HepG2 (cell line): ENCODE results near the gene NOM1. TPM values are rescaled to one million over a fixed set of nuclear protein-coding genes. Genes with fewer than 3 reads are reported as not detected.

ENCODE experiments used
- SOX13 ChIP-seq, 3 experiments: fragments of 450-650 bp in 1 of 3; sonication (generic) in 1 of 3; formaldehyde crosslinking in 1 of 3; IDR thresholded peaks in 2 of 3; conservative IDR thresholded peaks in 1 of 3; 2 replicates each; pipeline versions ENCODE4 v1.5.0 to v1.6.1; 2016 to 2020; ENCODE audit warnings: antibody characterized with exemption in 1 of 3, mild to moderate bottlenecking in 1 of 3, missing compliant biosample characterization in 1 of 3, missing genetic modification reagents in 1 of 3, moderate library complexity in 1 of 3
- SRSF4 ChIP-seq: fragments of 200-400 bp; formaldehyde crosslinking; IDR thresholded peaks from one replicate; pipeline ENCODE4 v1.6.1; 2018; ENCODE audit warnings: mild to moderate bottlenecking, low read depth, low read length, moderate library complexity; ENCODE audit not compliant: poor library complexity, severe bottlenecking
- SRY ChIP-seq: sonication (generic); formaldehyde crosslinking; IDR thresholded peaks from 2 replicates; pipeline ENCODE4 v1.8.0; 2022; ENCODE audit warnings: mild to moderate bottlenecking, missing genetic modification reagents
- TEAD3 ChIP-seq: optimal IDR thresholded peaks from 2 replicates; pipeline ENCODE3; 2016; ENCODE audit warnings: borderline replicate concordance
- U2AF1 ChIP-seq: fragments of 200-400 bp; formaldehyde crosslinking; optimal IDR thresholded peaks from 2 replicates; pipeline ENCODE3; 2017; ENCODE audit warnings: mild to moderate bottlenecking, low read depth, low read length
- ZBTB1 ChIP-seq: sonication (generic); formaldehyde crosslinking; IDR thresholded peaks from 2 replicates; pipeline ENCODE4 v1.4.0; 2020; ENCODE audit warnings: missing genetic modification reagents, borderline replicate concordance
- ZFP36L1 ChIP-seq: sonication (generic); formaldehyde crosslinking; IDR thresholded peaks from 2 replicates; pipeline ENCODE4 v1.8.0; 2022; ENCODE audit warnings: mild to moderate bottlenecking, missing genetic modification reagents, moderate library complexity
- ZNF337 ChIP-seq: sonication (generic); formaldehyde crosslinking; IDR thresholded peaks from 2 replicates; pipeline ENCODE4 v1.5.1; 2020; ENCODE audit warnings: missing genetic modification reagents, low read depth, mild to moderate bottlenecking, borderline replicate concordance
- ZNF841 ChIP-seq: sonication (generic); formaldehyde crosslinking; IDR thresholded peaks from 2 replicates; pipeline ENCODE4 v1.8.1; 2023; ENCODE audit warnings: missing genetic modification reagents, borderline replicate concordance
- polyA plus RNA-seq, 8 experiments: library from polyadenylated mRNA; depleted of rRNA in 3 of 8; stranded (reverse) in 7 of 8; unstranded in 1 of 8; fragments of >200 nt; fragmentation: Illumina TruSeq in 4 of 8; extraction: Trizol in 4 of 8; gene quantifications; 2 replicates each; pipeline versions ENCODE4 v1.2.1 to v1.2.3, GENCODE V29; 2011 to 2016; ENCODE audit warnings: low read depth in 4 of 8, missing spikeins in 1 of 8, mixed read lengths in 1 of 8; ENCODE audit not compliant: insufficient read depth in 1 of 8
- total RNA-seq, 5 experiments: library from RNA; depleted of rRNA; stranded (reverse); fragments of >200 nt; fragmentation: Illumina TruSeq; extraction: Trizol; gene quantifications; 2 replicates each; pipeline ENCODE4 v1.2.3, GENCODE V29; 2016; ENCODE audit warnings: low read depth in 1 of 5
- TF ChIP-seq, protein P1 (sequence below): sonication (generic); formaldehyde crosslinking; IDR thresholded peaks from 2 replicates; pipeline ENCODE4 v1.4.0; 2020; ENCODE audit warnings: missing genetic modification reagents, mild to moderate bottlenecking, borderline replicate concordance
- TF ChIP-seq, protein P2 (sequence below): sonication (generic); formaldehyde crosslinking; IDR thresholded peaks from 2 replicates; pipeline ENCODE4 v1.4.0; 2020; ENCODE audit warnings: missing genetic modification reagents, borderline replicate concordance
- TF ChIP-seq, protein P3 (sequence below): sonication (generic); formaldehyde crosslinking; IDR thresholded peaks from 2 replicates; pipeline ENCODE4 v1.8.0; 2022; ENCODE audit warnings: missing genetic modification reagents, mild to moderate bottlenecking, inconsistent platforms, borderline replicate concordance
- TF ChIP-seq, protein P4 (sequence below): sonication (generic); formaldehyde crosslinking; IDR thresholded peaks from 2 replicates; pipeline ENCODE4 v1.8.0; 2022; ENCODE audit warnings: mild to moderate bottlenecking, missing genetic modification reagents, moderate library complexity
- TF ChIP-seq, protein P5 (sequence below): sonication (generic); formaldehyde crosslinking; IDR thresholded peaks from 2 replicates; pipeline ENCODE4 v1.8.1; 2022; ENCODE audit warnings: low read depth, mild to moderate bottlenecking, missing genetic modification reagents

Gene NOM1
- total and polyA plus RNA-seq, 2 of the 13 experiments (the other 11 are each of a cell fraction or from before 2014, with no cell fraction given): 14.2 to 26.2 TPM

DNA sequence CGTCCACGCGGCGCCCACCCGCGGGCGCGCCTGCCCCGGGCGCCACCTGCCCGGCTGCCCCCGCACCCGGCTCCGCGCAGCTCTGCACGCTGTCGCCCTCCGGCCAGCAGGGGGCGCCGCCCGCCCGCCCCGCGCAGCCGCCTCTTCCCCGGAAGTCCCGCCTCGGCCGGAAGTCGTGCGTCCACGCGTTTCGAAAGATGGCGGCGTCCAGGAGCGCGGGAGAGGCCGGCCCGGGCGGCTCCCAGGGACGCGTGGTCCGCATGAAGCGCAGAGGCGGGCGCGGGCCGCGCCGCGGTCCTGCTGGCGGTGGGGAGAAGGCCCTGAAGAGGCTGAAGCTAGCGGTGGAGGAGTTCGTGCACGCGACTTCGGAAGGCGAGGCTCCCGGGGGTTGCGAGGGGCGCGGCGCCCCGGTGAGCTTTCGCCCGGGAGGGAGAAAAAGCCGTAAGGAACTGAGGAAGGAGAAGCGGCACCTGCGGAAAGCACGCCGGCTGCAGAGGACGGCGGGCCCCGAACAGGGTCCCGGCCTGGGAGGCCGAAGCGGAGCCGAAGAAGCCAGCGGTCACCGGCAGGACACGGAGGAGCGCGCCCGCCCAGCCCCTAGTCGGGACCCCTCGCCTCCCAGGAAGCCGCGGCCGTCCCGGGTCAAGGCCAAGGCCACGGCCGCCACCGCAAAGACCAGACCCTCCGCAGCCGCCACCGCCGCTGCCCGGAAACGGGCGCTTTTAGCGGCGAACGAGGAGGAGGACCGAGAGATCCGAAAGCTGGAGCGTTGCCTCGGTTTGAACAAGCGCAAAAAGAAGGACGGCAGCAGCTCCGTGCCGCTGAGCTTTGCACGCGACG is at the start of gene NOM1 (continued):
- no peak for TF ChIP-seq U2AF1
- no peak for TF ChIP-seq SOX13 (IDR thresholded peaks at IDR 0.05)
- peak in 1 of 2 experiments; percentile 56; a peak in 1 of 4 replicates for TF ChIP-seq SOX13 (CRISPR knock-in tag; conservative IDR thresholded peaks at IDR 0.05 in 1 of 2, IDR thresholded peaks at IDR 0.05 in 1 of 2)
- peak; percentile 75; the same call in 1 of the 2 replicates for TF ChIP-seq SRY (CRISPR knock-in tag)
- TF ChIP-seq, protein P1, sequence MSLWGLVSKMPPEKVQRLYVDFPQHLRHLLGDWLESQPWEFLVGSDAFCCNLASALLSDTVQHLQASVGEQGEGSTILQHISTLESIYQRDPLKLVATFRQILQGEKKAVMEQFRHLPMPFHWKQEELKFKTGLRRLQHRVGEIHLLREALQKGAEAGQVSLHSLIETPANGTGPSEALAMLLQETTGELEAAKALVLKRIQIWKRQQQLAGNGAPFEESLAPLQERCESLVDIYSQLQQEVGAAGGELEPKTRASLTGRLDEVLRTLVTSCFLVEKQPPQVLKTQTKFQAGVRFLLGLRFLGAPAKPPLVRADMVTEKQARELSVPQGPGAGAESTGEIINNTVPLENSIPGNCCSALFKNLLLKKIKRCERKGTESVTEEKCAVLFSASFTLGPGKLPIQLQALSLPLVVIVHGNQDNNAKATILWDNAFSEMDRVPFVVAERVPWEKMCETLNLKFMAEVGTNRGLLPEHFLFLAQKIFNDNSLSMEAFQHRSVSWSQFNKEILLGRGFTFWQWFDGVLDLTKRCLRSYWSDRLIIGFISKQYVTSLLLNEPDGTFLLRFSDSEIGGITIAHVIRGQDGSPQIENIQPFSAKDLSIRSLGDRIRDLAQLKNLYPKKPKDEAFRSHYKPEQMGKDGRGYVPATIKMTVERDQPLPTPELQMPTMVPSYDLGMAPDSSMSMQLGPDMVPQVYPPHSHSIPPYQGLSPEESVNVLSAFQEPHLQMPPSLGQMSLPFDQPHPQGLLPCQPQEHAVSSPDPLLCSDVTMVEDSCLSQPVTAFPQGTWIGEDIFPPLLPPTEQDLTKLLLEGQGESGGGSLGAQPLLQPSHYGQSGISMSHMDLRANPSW (CRISPR knock-in tag): no peak
- TF ChIP-seq SRSF4: no peak
- TF ChIP-seq, protein P2, sequence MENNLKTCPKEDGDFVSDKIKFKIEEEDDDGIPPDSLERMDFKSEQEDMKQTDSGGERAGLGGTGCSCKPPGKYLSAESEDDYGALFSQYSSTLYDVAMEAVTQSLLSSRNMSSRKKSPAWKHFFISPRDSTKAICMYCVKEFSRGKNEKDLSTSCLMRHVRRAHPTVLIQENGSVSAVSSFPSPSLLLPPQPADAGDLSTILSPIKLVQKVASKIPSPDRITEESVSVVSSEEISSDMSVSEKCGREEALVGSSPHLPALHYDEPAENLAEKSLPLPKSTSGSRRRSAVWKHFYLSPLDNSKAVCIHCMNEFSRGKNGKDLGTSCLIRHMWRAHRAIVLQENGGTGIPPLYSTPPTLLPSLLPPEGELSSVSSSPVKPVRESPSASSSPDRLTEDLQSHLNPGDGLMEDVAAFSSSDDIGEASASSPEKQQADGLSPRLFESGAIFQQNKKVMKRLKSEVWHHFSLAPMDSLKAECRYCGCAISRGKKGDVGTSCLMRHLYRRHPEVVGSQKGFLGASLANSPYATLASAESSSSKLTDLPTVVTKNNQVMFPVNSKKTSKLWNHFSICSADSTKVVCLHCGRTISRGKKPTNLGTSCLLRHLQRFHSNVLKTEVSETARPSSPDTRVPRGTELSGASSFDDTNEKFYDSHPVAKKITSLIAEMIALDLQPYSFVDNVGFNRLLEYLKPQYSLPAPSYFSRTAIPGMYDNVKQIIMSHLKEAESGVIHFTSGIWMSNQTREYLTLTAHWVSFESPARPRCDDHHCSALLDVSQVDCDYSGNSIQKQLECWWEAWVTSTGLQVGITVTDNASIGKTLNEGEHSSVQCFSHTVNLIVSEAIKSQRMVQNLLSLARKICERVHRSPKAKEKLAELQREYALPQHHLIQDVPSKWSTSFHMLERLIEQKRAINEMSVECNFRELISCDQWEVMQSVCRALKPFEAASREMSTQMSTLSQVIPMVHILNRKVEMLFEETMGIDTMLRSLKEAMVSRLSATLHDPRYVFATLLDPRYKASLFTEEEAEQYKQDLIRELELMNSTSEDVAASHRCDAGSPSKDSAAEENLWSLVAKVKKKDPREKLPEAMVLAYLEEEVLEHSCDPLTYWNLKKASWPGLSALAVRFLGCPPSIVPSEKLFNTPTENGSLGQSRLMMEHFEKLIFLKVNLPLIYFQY: 0 out of 2 replicates have a peak, but pooled peaks have one; percentile 53
- TF ChIP-seq, protein P3, sequence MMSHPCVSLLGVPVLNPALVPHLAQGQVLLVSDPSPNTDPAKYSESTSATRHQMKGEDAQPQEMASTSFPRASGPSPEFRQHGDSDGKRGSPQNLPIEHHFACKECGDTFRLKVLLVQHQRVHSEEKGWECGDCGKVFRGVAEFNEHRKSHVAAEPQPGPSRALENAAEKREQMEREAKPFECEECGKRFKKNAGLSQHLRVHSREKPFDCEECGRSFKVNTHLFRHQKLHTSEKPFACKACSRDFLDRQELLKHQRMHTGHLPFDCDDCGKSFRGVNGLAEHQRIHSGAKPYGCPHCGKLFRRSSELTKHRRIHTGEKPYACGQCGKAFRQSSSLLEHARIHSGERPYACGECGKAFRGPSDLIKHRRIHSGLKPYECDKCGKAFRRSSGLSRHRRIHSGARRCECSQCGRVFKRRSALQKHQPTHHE (CRISPR knock-in tag): no peak
- TF ChIP-seq, protein P4, sequence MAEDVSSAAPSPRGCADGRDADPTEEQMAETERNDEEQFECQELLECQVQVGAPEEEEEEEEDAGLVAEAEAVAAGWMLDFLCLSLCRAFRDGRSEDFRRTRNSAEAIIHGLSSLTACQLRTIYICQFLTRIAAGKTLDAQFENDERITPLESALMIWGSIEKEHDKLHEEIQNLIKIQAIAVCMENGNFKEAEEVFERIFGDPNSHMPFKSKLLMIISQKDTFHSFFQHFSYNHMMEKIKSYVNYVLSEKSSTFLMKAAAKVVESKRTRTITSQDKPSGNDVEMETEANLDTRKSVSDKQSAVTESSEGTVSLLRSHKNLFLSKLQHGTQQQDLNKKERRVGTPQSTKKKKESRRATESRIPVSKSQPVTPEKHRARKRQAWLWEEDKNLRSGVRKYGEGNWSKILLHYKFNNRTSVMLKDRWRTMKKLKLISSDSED (CRISPR knock-in tag): peak; percentile 87
- TF ChIP-seq TEAD3 (CRISPR knock-in tag): no peak
- TF ChIP-seq, protein P5, sequence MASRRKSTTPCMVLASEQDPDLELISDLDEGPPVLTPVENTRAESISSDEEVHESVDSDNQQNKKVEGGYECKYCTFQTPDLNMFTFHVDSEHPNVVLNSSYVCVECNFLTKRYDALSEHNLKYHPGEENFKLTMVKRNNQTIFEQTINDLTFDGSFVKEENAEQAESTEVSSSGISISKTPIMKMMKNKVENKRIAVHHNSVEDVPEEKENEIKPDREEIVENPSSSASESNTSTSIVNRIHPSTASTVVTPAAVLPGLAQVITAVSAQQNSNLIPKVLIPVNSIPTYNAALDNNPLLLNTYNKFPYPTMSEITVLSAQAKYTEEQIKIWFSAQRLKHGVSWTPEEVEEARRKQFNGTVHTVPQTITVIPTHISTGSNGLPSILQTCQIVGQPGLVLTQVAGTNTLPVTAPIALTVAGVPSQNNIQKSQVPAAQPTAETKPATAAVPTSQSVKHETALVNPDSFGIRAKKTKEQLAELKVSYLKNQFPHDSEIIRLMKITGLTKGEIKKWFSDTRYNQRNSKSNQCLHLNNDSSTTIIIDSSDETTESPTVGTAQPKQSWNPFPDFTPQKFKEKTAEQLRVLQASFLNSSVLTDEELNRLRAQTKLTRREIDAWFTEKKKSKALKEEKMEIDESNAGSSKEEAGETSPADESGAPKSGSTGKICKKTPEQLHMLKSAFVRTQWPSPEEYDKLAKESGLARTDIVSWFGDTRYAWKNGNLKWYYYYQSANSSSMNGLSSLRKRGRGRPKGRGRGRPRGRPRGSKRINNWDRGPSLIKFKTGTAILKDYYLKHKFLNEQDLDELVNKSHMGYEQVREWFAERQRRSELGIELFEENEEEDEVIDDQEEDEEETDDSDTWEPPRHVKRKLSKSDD (CRISPR knock-in tag): peak; percentile 76; the same call in 1 of the 2 replicates
- TF ChIP-seq ZNF337 (CRISPR knock-in tag): no peak
- no peak for TF ChIP-seq ZBTB1 (CRISPR knock-in tag)
- 0 out of 2 replicates have a peak, but pooled peaks have one; percentile 59 for TF ChIP-seq ZNF841
- peak; percentile 89; the same call in 1 of the 2 replicates for TF ChIP-seq ZFP36L1 (CRISPR knock-in tag)
